HepG2 (cell line): ENCODE results near the gene AP2A2. TPM values are rescaled to one million over a fixed set of nuclear protein-coding genes. Genes with fewer than 3 reads are reported as not detected.

Source experiments
- ATAC-seq: fragments of 200-7000 bp; cut with Tn5 transposase; 3 replicates; pipeline ENCODE4 v1.9.1; 2020; ENCODE audit warnings: mild to moderate bottlenecking, moderate library complexity
- BruUV-seq: library from RNA; stranded (reverse); fragments of 400-500 nt; replicated peaks from 2 replicates; lab custom pipeline; 2021; lab: Mats Ljungman, UMichigan
- CTCF ChIA-PET: fragments of 300-600 bp; formaldehyde crosslinking; extraction: SDS; loops from one replicate; lab custom pipeline; 2021; ENCODE audit warnings: low total read pairs, inconsistent platforms, low intra/inter-chr PET ratio; lab: Yijun Ruan, JAX
- POLR2A ChIA-PET: fragments of 350-600 bp; sonication (Branson Sonifier 250); formaldehyde crosslinking; loops from one replicate; lab custom pipeline; 2020; ENCODE audit warnings: antibody characterized with exemption, inconsistent platforms; lab: Yijun Ruan, JAX
- DNase-seq: peaks from one replicate; pipeline ENCODE4 v3.0.0-alpha.2; 2015; ENCODE audit warnings: low spot score
- FAIRE-seq: peaks from 3 replicates; lab custom pipeline; 2011; peaks lifted over from hg19 to GRCh38; lab: Jason Lieb, UNC
- H2AFZ ChIP-seq: one replicate; pipeline ENCODE4 v1.6.1; 2011; ENCODE audit warnings: low read length, inconsistent platforms
- H3K27ac ChIP-seq: fragments of 300-600 bp; 3 replicates; pipeline ENCODE4 v1.8.0; 2011; ENCODE audit warnings: mixed run types, mild to moderate bottlenecking, mixed read lengths, low read length, inconsistent platforms; ENCODE audit not compliant: insufficient read depth; ENCODE audit errors: extremely low read length
- H3K27me3 ChIP-seq, 2 experiments: fragments of 200-600 bp in 1 of 2; 2 replicates in 1 of 2; 3 replicates in 1 of 2; pipeline versions ENCODE4 v1.6.0 to v1.8.0; 2011; ENCODE audit warnings: low read length in 2 of 2, mild to moderate bottlenecking in 2 of 2, moderate library complexity in 2 of 2, inconsistent platforms in 1 of 2; ENCODE audit not compliant: insufficient read depth in 2 of 2, control insufficient read depth in 1 of 2
- H3K36me3 ChIP-seq, 2 experiments: fragments of 200-600 bp in 1 of 2; replicated peaks in 1 of 2; 2 replicates in 1 of 2; 3 replicates in 1 of 2; pipeline versions ENCODE4 v1.5.1 to v1.8.0; 2011; ENCODE audit warnings: low read length in 2 of 2, inconsistent platforms in 1 of 2; ENCODE audit not compliant: insufficient read depth in 2 of 2, control insufficient read depth in 1 of 2
- H3K4me1 ChIP-seq: 2 replicates; pipeline ENCODE4 v1.5.1; 2012; ENCODE audit warnings: low read length, inconsistent platforms; ENCODE audit not compliant: insufficient read depth
- H3K4me2 ChIP-seq: 2 replicates; pipeline ENCODE4 v1.6.0; 2011; ENCODE audit warnings: low read depth, low read length, inconsistent platforms
- H3K4me3 ChIP-seq, 3 experiments: fragments of 200-600 bp in 1 of 3; sonication (generic), shearing (Covaris generic) in 1 of 3; replicated peaks in 1 of 3; 2 replicates each; pipeline ENCODE4 v1.5.1; 2011 to 2016; ENCODE audit warnings: low read length in 3 of 3, inconsistent platforms in 2 of 3, low read depth in 2 of 3, mild to moderate bottlenecking in 2 of 3, control low read depth in 1 of 3, mixed read lengths in 1 of 3; ENCODE audit not compliant: insufficient read depth in 1 of 3
- H3K79me2 ChIP-seq: one replicate; pipeline ENCODE4 v1.6.1; 2011; ENCODE audit warnings: low read length, inconsistent platforms; ENCODE audit not compliant: insufficient read depth
- H3K9ac ChIP-seq: 2 replicates; pipeline ENCODE4 v1.6.0; 2011; ENCODE audit warnings: mild to moderate bottlenecking, low read depth, low read length, inconsistent platforms; ENCODE audit not compliant: insufficient read depth
- H3K9me3 ChIP-seq: 2 replicates; pipeline ENCODE4 v1.5.1; 2012; ENCODE audit warnings: mild to moderate bottlenecking, low read length
- H4K20me1 ChIP-seq: 2 replicates; pipeline ENCODE4 v1.6.0; 2011; ENCODE audit warnings: inconsistent platforms, mild to moderate bottlenecking, low read length, moderate library complexity; ENCODE audit not compliant: insufficient read depth
- FOXA1 ChIP-seq, 2 experiments: fragments of 450-650 bp in 1 of 2; sonication (generic) in 1 of 2; formaldehyde crosslinking in 1 of 2; IDR thresholded peaks; 2 replicates each; pipeline versions ENCODE4 v1.4.0 to v1.6.1; 2016 to 2020; ENCODE audit warnings: missing genetic modification reagents in 1 of 2
- GLI4 ChIP-seq: sonication (generic); formaldehyde crosslinking; IDR thresholded peaks from 2 replicates; pipeline ENCODE4 v1.5.1; 2020; ENCODE audit warnings: missing genetic modification reagents, mild to moderate bottlenecking, moderate library complexity, borderline replicate concordance
- PHF21A ChIP-seq: sonication (generic); formaldehyde crosslinking; IDR thresholded peaks from 2 replicates; pipeline ENCODE4 v1.5.0; 2020; ENCODE audit warnings: mild to moderate bottlenecking, missing genetic modification reagents
- POGZ ChIP-seq: sonication (generic); formaldehyde crosslinking; IDR thresholded peaks from 2 replicates; pipeline ENCODE4 v1.4.0; 2020; ENCODE audit warnings: mild to moderate bottlenecking, missing genetic modification reagents
- RAD21 ChIP-seq: fragments of 450-650 bp; formaldehyde crosslinking; IDR thresholded peaks from 2 replicates; pipeline ENCODE4 v1.5.0; 2020; ENCODE audit warnings: mild to moderate bottlenecking
- SATB2 ChIP-seq: sonication (generic); formaldehyde crosslinking; IDR thresholded peaks from 2 replicates; pipeline ENCODE4 v1.5.0; 2020; ENCODE audit warnings: missing genetic modification reagents
- SOX13 ChIP-seq, 3 experiments: fragments of 450-650 bp in 1 of 3; sonication (generic) in 1 of 3; formaldehyde crosslinking in 1 of 3; IDR thresholded peaks in 2 of 3; conservative IDR thresholded peaks in 1 of 3; 2 replicates each; pipeline versions ENCODE4 v1.5.0 to v1.6.1; 2016 to 2020; ENCODE audit warnings: antibody characterized with exemption in 1 of 3, mild to moderate bottlenecking in 1 of 3, missing compliant biosample characterization in 1 of 3, missing genetic modification reagents in 1 of 3, moderate library complexity in 1 of 3
- TBL1XR1 ChIP-seq: fragments of 150-350 bp; IDR thresholded peaks from 2 replicates; pipeline ENCODE4 v1.6.1; 2014; ENCODE audit warnings: borderline replicate concordance, low read length; ENCODE audit not compliant: partially characterized antibody
- TRIM24 ChIP-seq: sonication (generic); formaldehyde crosslinking; IDR thresholded peaks from 2 replicates; pipeline ENCODE4 v1.8.0; 2022; ENCODE audit warnings: mild to moderate bottlenecking, missing genetic modification reagents
- ZNF563 ChIP-seq: sonication (generic); formaldehyde crosslinking; IDR thresholded peaks from 2 replicates; pipeline ENCODE4 v1.8.0; 2022; ENCODE audit warnings: mild to moderate bottlenecking, moderate library complexity, missing genetic modification reagents
- ZSCAN22 ChIP-seq: sonication (generic); formaldehyde crosslinking; IDR thresholded peaks from 2 replicates; pipeline ENCODE4 v1.4.0; 2020; ENCODE audit warnings: mild to moderate bottlenecking, missing genetic modification reagents
- WGBS: methylation state at CpG from one replicate; pipeline ENCODE4 v1.1.6; 2017; ENCODE audit warnings: low lambda C conversion rate; 5-methylcytosine and 5-hydroxymethylcytosine counted together
- in situ Hi-C: cut with HindIII; loops from 2 replicates; pipeline ENCODE4 v1.10.0; 2017; ENCODE audit warnings: low pct_unique_long_range_greater_than_20kb; ENCODE audit not compliant: extremely low pct_ligation_motif_present
- intact Hi-C: fragments of 100-400 bp; cut with micrococcal nuclease; formaldehyde crosslinking; loops from one replicate; pipeline ENCODE4 v1.10.0; 2022; ENCODE audit not compliant: unreplicated experiment
- polyA plus RNA-seq, 8 experiments: library from polyadenylated mRNA; depleted of rRNA in 3 of 8; stranded (reverse) in 7 of 8; unstranded in 1 of 8; fragments of >200 nt; fragmentation: Illumina TruSeq in 4 of 8; extraction: Trizol in 4 of 8; gene quantifications; 2 replicates each; pipeline versions ENCODE4 v1.2.1 to v1.2.3, GENCODE V29; 2011 to 2016; ENCODE audit warnings: low read depth in 4 of 8, missing spikeins in 1 of 8, mixed read lengths in 1 of 8; ENCODE audit not compliant: insufficient read depth in 1 of 8
- total RNA-seq, 5 experiments: library from RNA; depleted of rRNA; stranded (reverse); fragments of >200 nt; fragmentation: Illumina TruSeq; extraction: Trizol; gene quantifications; 2 replicates each; pipeline ENCODE4 v1.2.3, GENCODE V29; 2016; ENCODE audit warnings: low read depth in 1 of 5
- TF ChIP-seq, protein P1 (sequence below), 2 experiments: sonication (generic) in 1 of 2; formaldehyde crosslinking in 1 of 2; IDR thresholded peaks; 2 replicates each; pipeline versions ENCODE4 v1.5.1 to v1.6.1; 2011 to 2020; ENCODE audit warnings: borderline replicate concordance in 1 of 2, low read depth in 1 of 2, low read length in 1 of 2, mild to moderate bottlenecking in 1 of 2, missing genetic modification reagents in 1 of 2, moderate library complexity in 1 of 2
- TF ChIP-seq, protein P2 (sequence below): sonication (generic); formaldehyde crosslinking; IDR thresholded peaks from 2 replicates; pipeline ENCODE4 v1.4.0; 2020; ENCODE audit warnings: missing genetic modification reagents

Gene AP2A2
- total and polyA plus RNA-seq, 2 of the 13 experiments (the other 11 are each of a cell fraction or from before 2014, with no cell fraction given), result 25.7 to 75.7 TPM

DNA sequence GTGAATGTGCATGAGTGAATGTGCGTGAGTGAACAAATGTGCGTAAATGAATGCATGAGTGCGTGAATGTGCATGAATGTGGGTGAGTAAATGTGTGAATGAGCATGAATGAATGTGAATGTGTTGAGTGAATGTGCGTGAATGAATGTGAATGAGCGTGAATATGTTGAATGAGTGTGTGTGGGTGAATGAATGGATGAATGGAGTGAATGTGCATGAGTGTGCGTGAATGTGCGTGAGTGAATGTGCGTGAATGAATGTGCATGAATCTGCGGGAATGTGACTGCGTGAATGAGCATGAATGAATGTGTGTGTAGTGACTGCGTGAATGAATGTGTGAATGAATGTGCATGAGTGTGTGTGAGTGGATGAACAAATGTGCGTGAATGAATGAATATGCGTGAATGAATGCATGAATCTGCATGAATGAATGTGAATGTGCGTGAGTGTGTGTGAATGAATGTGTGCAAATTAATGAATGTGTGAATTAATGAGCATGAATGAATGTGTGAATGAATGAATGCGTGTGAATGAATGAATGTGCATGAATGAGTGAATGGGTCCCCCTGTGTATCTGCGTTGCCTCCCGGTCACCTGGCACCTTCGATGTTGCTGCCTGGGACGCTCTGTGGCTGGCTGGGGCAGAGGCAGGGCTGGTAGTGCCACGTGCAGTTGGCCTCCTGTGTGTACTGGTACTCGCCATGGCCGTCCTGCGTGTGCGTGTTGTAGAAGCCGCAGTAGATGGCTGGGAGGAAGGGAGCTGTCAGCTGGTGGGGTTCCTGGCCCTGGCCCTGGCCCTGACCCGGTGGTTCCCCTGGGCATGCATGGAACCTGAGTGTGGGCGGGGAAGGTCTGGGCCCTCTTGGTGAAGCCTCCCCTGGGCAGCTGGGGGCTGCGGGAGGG lies 97.5 kb downstream of the AP2A2 start:
- H3K79me2 ChIP-seq, result no peaks in the 10 kb centered on the region
- H3K4me2 ChIP-seq, result no peak overlapping the region
- DNase-seq (no peak), ATAC-seq (no peak), FAIRE-seq (no peak)
- intact Hi-C loops (no loop called here), in situ Hi-C loops (no loop called here)
- no TSS peak for BruUV-seq
- H3K9me3 ChIP-seq, result no peaks in the 10 kb centered on the region
- H3K27ac ChIP-seq, result no peak overlapping the region
- H4K20me1 ChIP-seq, result no peaks in the 10 kb centered on the region
- ChIA-PET POLR2A (no interaction called here), CTCF (no interaction called here)
- peaks cover 3% of the 10 kb centered on the region; the same call in 1 of the 2 replicates for H3K4me1 ChIP-seq
- no peak overlapping the region for H3K9ac ChIP-seq
- H3K27me3 ChIP-seq, result peaks cover 6 to 15% of the 10 kb centered on the region in 2 experiments; a peak in 4 of 5 replicates
- no peak overlapping the region for H2AFZ ChIP-seq
- H3K4me3 ChIP-seq, result no peak overlapping the region
- WGBS, result 83% methylated on average over 24 of the region's 28 CpGs
- H3K36me3 ChIP-seq, result no peaks in the 10 kb centered on the region
- TF ChIP-seq TRIM24 (CRISPR knock-in tag), result no peak
- TF ChIP-seq, protein P1, sequence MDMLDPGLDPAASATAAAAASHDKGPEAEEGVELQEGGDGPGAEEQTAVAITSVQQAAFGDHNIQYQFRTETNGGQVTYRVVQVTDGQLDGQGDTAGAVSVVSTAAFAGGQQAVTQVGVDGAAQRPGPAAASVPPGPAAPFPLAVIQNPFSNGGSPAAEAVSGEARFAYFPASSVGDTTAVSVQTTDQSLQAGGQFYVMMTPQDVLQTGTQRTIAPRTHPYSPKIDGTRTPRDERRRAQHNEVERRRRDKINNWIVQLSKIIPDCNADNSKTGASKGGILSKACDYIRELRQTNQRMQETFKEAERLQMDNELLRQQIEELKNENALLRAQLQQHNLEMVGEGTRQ (IDR thresholded peaks at IDR 0.05; ENCODE audit: low read depth, low read length), result no peak
- TF ChIP-seq, protein P1 (CRISPR knock-in tag; IDR thresholded peaks at IDR 0.05; ENCODE audit: borderline replicate concordance), result no peak
- TF ChIP-seq, protein P2, sequence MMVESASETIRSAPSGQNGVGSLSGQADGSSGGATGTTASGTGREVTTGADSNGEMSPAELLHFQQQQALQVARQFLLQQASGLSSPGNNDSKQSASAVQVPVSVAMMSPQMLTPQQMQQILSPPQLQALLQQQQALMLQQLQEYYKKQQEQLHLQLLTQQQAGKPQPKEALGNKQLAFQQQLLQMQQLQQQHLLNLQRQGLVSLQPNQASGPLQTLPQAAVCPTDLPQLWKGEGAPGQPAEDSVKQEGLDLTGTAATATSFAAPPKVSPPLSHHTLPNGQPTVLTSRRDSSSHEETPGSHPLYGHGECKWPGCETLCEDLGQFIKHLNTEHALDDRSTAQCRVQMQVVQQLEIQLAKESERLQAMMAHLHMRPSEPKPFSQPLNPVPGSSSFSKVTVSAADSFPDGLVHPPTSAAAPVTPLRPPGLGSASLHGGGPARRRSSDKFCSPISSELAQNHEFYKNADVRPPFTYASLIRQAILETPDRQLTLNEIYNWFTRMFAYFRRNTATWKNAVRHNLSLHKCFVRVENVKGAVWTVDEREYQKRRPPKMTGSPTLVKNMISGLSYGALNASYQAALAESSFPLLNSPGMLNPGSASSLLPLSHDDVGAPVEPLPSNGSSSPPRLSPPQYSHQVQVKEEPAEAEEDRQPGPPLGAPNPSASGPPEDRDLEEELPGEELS (CRISPR knock-in tag), result no peak
- no peak for TF ChIP-seq PHF21A (CRISPR knock-in tag)
- TF ChIP-seq POGZ (CRISPR knock-in tag), result no peak
- no peak for TF ChIP-seq RAD21
- no peak for TF ChIP-seq SATB2
- no peak for TF ChIP-seq GLI4 (CRISPR knock-in tag)
- no peak for TF ChIP-seq TBL1XR1
- no peak for TF ChIP-seq ZSCAN22 (CRISPR knock-in tag)
- TF ChIP-seq ZNF563 (CRISPR knock-in tag), result no peak
- no peak for TF ChIP-seq FOXA1 (IDR thresholded peaks at IDR 0.05)
- TF ChIP-seq FOXA1 (CRISPR knock-in tag; IDR thresholded peaks at IDR 0.05), result no peak
- TF ChIP-seq SOX13 (IDR thresholded peaks at IDR 0.05), result no peak
- no peak for TF ChIP-seq SOX13 (CRISPR knock-in tag; conservative IDR thresholded peaks at IDR 0.05 in 1 of 2, IDR thresholded peaks at IDR 0.05 in 1 of 2)
